ENCODE results near the gene DMWD.

GRCh38 chr19:45815481-45816216 lies 23.0 kb upstream of the DMWD start:
- no peak for TF ChIP-seq CTCF (conservative IDR thresholded peaks at IDR 0.05)
- TF ChIP-seq ZFX (IDR thresholded peaks at IDR 0.05) = no peak

All from C4-2B (cell line).